Esophagus muscularis mucosa (tissue), 4 donors: ENCODE measurements around the gene MCHR2. TPM values are rescaled to one million over a fixed set of nuclear protein-coding genes. Genes with fewer than 3 reads are reported as not detected.

Experiments used
- DNase-seq: peaks from one replicate; pipeline ENCODE4 v3.0.0-alpha.2; 2017; ENCODE audit errors: extremely low spot score
- H3K27ac ChIP-seq, 4 donors: fragments of 200-600 bp; sonication (generic); replicated peaks in 1 of 4; 1 replicate in 3 of 4; 2 replicates in 1 of 4; pipeline ENCODE4 v1.5.1; 2016 to 2019; ENCODE audit warnings: mild to moderate bottlenecking in 1 of 4
- H3K27me3 ChIP-seq, 4 donors: fragments of 200-600 bp; sonication (generic); one replicate each; pipeline versions ENCODE4 v1.5.1 to v1.6.0; 2016 to 2019
- H3K36me3 ChIP-seq, 4 donors: fragments of 200-600 bp; sonication (generic); one replicate each; pipeline ENCODE4 v1.5.1; 2016 to 2019
- H3K4me1 ChIP-seq, 4 donors: fragments of 200-600 bp; sonication (generic); one replicate each; pipeline ENCODE4 v1.5.1; 2016 to 2019
- H3K4me3 ChIP-seq, 4 donors: fragments of 200-600 bp; sonication (generic); 1 replicate in 2 of 4; 2 replicates in 2 of 4; pipeline ENCODE4 v1.5.1; 2016 to 2019; ENCODE audit warnings: mild to moderate bottlenecking in 4 of 4, moderate library complexity in 1 of 4
- H3K9me3 ChIP-seq, 4 donors: fragments of 200-600 bp; sonication (generic); 1 replicate in 3 of 4; 2 replicates in 1 of 4; pipeline ENCODE4 v1.5.1; 2016 to 2019
- CTCF ChIP-seq, 3 experiments: fragments of 200-600 bp in 2 of 3; fragments of 450-650 bp in 1 of 3; sonication (generic) in 2 of 3; IDR thresholded peaks; one replicate each; pipeline ENCODE4 v1.5.1; 2017 to 2019; ENCODE audit warnings: antibody characterized with exemption in 3 of 3, mild to moderate bottlenecking in 2 of 3, moderate library complexity in 1 of 3
- EP300 ChIP-seq: sonication (generic); formaldehyde crosslinking; IDR thresholded peaks from one replicate; pipeline ENCODE4 v1.6.1; 2017; ENCODE audit warnings: antibody characterized with exemption
- POLR2A ChIP-seq: fragments of 450-650 bp; IDR thresholded peaks from one replicate; pipeline ENCODE4 v1.6.1; 2017; ENCODE audit warnings: antibody characterized with exemption, moderate library complexity, mild to moderate bottlenecking, low read depth
- POLR2AphosphoS5 ChIP-seq, 2 donors: sonication (generic); formaldehyde crosslinking; IDR thresholded peaks; one replicate each; pipeline ENCODE4 v1.6.1; 2017; ENCODE audit warnings: antibody characterized with exemption in 2 of 2
- WGBS: methylation state at CpG from one replicate; pipeline ENCODE4 v1.1.5; 2018; 5-methylcytosine and 5-hydroxymethylcytosine counted together
- intact Hi-C: fragments of 100-400 bp; cut with DNase I; formaldehyde crosslinking; loops from one replicate; pipeline ENCODE4 v1.15.1; 2023
- total RNA-seq, 4 donors: library from RNA; depleted of rRNA; stranded (reverse); fragments of >200 nt; gene quantifications; one replicate each; pipeline versions ENCODE4 v1.1.0 to v1.2.1, GENCODE V29; 2016

The MCHR2 gene
- total RNA-seq, 4 donors from 2014 or later: not detected

- 16% methylated on average over 3 of the region's 3 CpGs for WGBS
- TF ChIP-seq EP300: no peak
- TF ChIP-seq POLR2A: no peak
- TF ChIP-seq POLR2AphosphoS5 (IDR thresholded peaks at IDR 0.05): no peak
- TF ChIP-seq CTCF (IDR thresholded peaks at IDR 0.05): peak; percentile 77 to 93 (median 89)
These were observed 7.9 kb upstream of the MCHR2 start for GRCh38 chr6:100001915-100002388.

GRCh38 chr6:99997141-99997540 is 3.1 kb upstream of the MCHR2 start:
- no peak overlapping the region for H3K4me3 ChIP-seq
- no peaks in the 10 kb centered on the region for H3K9me3 ChIP-seq
- no peak for DNase-seq
- H3K4me1 ChIP-seq: peaks cover 0 to 12% (median 10%) of the 10 kb centered on the region in 4 donors
- H3K36me3 ChIP-seq: no peaks in the 10 kb centered on the region
- TF ChIP-seq EP300 (no peak), POLR2AphosphoS5 (IDR thresholded peaks at IDR 0.05) (no peak), POLR2A (no peak), CTCF (IDR thresholded peaks at IDR 0.05) (no peak)
- H3K27ac ChIP-seq: no peak overlapping the region
- peaks cover 0 to 53% (median 14%) of the 10 kb centered on the region in 4 donors for H3K27me3 ChIP-seq
- intact Hi-C loops: no loop called here

More at GRCh38 chr6:100001915-100002388, 7.9 kb upstream of the MCHR2 start:
- Histone ChIP-seq H3K36me3 (no peaks in the 10 kb centered on the region), H3K27me3 (peaks cover 0 to 12% (median 0%) of the 10 kb centered on the region in 4 donors), H3K9me3 (no peaks in the 10 kb centered on the region), H3K4me1 (no peaks in the 10 kb centered on the region), H3K4me3 (no peak overlapping the region), H3K27ac (no peak overlapping the region)
- no peak for DNase-seq
- intact Hi-C loops: loop anchor here (1.0 kb wide), 1 partner anchor 97 kb away; no protein-coding TSS in a partner anchor

- WGBS: 79% methylated on average over 1 of the region's 1 CpG
- Histone ChIP-seq H3K4me1 (peaks cover 0 to 12% (median 10%) of the 10 kb centered on the region in 4 donors), H3K27me3 (peaks cover 0 to 48% (median 14%) of the 10 kb centered on the region in 4 donors), H3K9me3 (no peaks in the 10 kb centered on the region), H3K4me3 (no peak overlapping the region), H3K27ac (no peak overlapping the region), H3K36me3 (no peaks in the 10 kb centered on the region)
- intact Hi-C loops: no loop called here
- TF ChIP-seq POLR2A (no peak), POLR2AphosphoS5 (IDR thresholded peaks at IDR 0.05) (no peak), CTCF (IDR thresholded peaks at IDR 0.05) (no peak), EP300 (no peak)
- no peak for DNase-seq
These were observed 1.9 kb upstream of the MCHR2 start for GRCh38 chr6:99995916-99996315.

- Histone ChIP-seq H3K4me1 (peaks cover 0 to 12% (median 10%) of the 10 kb centered on the region in 4 donors), H3K4me3 (peak overlapping the region in 2 of 4 donors; percentile 8 to 35), H3K9me3 (no peaks in the 10 kb centered on the region), H3K36me3 (no peaks in the 10 kb centered on the region), H3K27ac (no peak overlapping the region), H3K27me3 (peaks cover 0 to 51% (median 14%) of the 10 kb centered on the region in 4 donors)
- intact Hi-C loops: no loop called here
- WGBS: 24% methylated on average over 9 of the region's 9 CpGs
- no peak for DNase-seq
- TF ChIP-seq POLR2A (no peak), POLR2AphosphoS5 (IDR thresholded peaks at IDR 0.05) (no peak), CTCF (IDR thresholded peaks at IDR 0.05) (no peak), EP300 (no peak)
These were observed 884 bp downstream of the MCHR2 start for GRCh38 chr6:99993146-99993532.

GRCh38 chr6:99991955-99992354 is 2.1 kb downstream of the MCHR2 start:
- Histone ChIP-seq H3K4me3 (no peak overlapping the region), H3K36me3 (no peaks in the 10 kb centered on the region), H3K4me1 (peaks cover 0 to 12% (median 10%) of the 10 kb centered on the region in 4 donors), H3K27ac (no peak overlapping the region), H3K9me3 (no peaks in the 10 kb centered on the region), H3K27me3 (peaks cover 0 to 51% (median 14%) of the 10 kb centered on the region in 4 donors)
- WGBS: 85% methylated on average over 3 of the region's 3 CpGs
- no peak for TF ChIP-seq CTCF (IDR thresholded peaks at IDR 0.05)
- TF ChIP-seq POLR2A: no peak
- no peak for TF ChIP-seq EP300
- no peak for TF ChIP-seq POLR2AphosphoS5 (IDR thresholded peaks at IDR 0.05)
- intact Hi-C loops: no loop called here
- no peak for DNase-seq
